DND-41 (cell line): ENCODE results near the gene HEATR3.
A peak's percentile ranks its signal among the peaks of the same experiment; 100 is the strongest.

Source experiments
- ATAC-seq: fragments of 200-7000 bp; cut with Tn5 transposase; 3 replicates; pipeline ENCODE4 v1.9.1; 2021; ENCODE audit warnings: low read depth; ENCODE audit not compliant: insufficient read depth
- DNase-seq: peaks from one replicate; pipeline ENCODE4 v3.0.0-alpha.2; 2020
- H2AFZ ChIP-seq: 2 replicates; pipeline ENCODE4 v1.6.0; 2012; ENCODE audit warnings: low read depth, low read length
- H3K27ac ChIP-seq: 2 replicates; pipeline ENCODE4 v1.5.1; 2012; ENCODE audit warnings: low read length, inconsistent platforms
- H3K27me3 ChIP-seq: fragments of 200-600 bp; sonication (generic); 2 replicates; pipeline ENCODE4 v1.6.0; 2012; ENCODE audit warnings: low read length, mild to moderate bottlenecking, inconsistent platforms; ENCODE audit not compliant: insufficient read depth, poor library complexity
- H3K36me3 ChIP-seq: 2 replicates; pipeline ENCODE4 v1.5.1; 2012; ENCODE audit warnings: low read length, inconsistent platforms; ENCODE audit not compliant: insufficient read depth
- H3K4me1 ChIP-seq: 2 replicates; pipeline ENCODE4 v1.5.1; 2012; ENCODE audit warnings: mild to moderate bottlenecking, low read length; ENCODE audit not compliant: insufficient read depth
- H3K4me2 ChIP-seq: 2 replicates; pipeline ENCODE4 v1.6.0; 2012; ENCODE audit warnings: mild to moderate bottlenecking, moderate library complexity, low read length, inconsistent platforms; ENCODE audit not compliant: insufficient read depth
- H3K4me3 ChIP-seq, 2 experiments: fragments of 200-600 bp in 1 of 2; shearing (Covaris generic) in 1 of 2; 2 replicates each; pipeline ENCODE4 v1.5.1; 2012 to 2016; ENCODE audit warnings: inconsistent platforms in 2 of 2, low read length in 2 of 2, mild to moderate bottlenecking in 2 of 2, low read depth in 1 of 2, moderate library complexity in 1 of 2
- H3K79me2 ChIP-seq: 2 replicates; pipeline ENCODE4 v1.6.0; 2012; ENCODE audit warnings: low read length, inconsistent platforms; ENCODE audit not compliant: insufficient read depth
- H3K9ac ChIP-seq: 2 replicates; pipeline ENCODE4 v1.6.0; 2012; ENCODE audit warnings: low read depth, mild to moderate bottlenecking, inconsistent platforms, low read length, moderate library complexity
- H3K9me3 ChIP-seq: 2 replicates; pipeline ENCODE4 v1.5.1; 2012; ENCODE audit warnings: low read length, moderate library complexity, mild to moderate bottlenecking, inconsistent platforms; ENCODE audit not compliant: insufficient read depth, severe bottlenecking
- H4K20me1 ChIP-seq: 2 replicates; pipeline ENCODE4 v1.6.0; 2012; ENCODE audit warnings: low read length; ENCODE audit not compliant: insufficient read depth
- EZH2 ChIP-seq: IDR thresholded peaks from 3 replicates; pipeline ENCODE4 v1.6.1; 2012; ENCODE audit warnings: borderline replicate concordance, low read depth, mild to moderate bottlenecking, moderate library complexity, low read length, inconsistent platforms; ENCODE audit not compliant: severe bottlenecking
- TF ChIP-seq, protein P1 (sequence below): IDR thresholded peaks from 2 replicates; pipeline ENCODE4 v1.5.1; 2012; ENCODE audit warnings: borderline replicate concordance, low read length, moderate library complexity, mild to moderate bottlenecking; ENCODE audit not compliant: poor library complexity, severe bottlenecking; ENCODE audit errors: extremely low read depth

Gene HEATR3

DNA sequence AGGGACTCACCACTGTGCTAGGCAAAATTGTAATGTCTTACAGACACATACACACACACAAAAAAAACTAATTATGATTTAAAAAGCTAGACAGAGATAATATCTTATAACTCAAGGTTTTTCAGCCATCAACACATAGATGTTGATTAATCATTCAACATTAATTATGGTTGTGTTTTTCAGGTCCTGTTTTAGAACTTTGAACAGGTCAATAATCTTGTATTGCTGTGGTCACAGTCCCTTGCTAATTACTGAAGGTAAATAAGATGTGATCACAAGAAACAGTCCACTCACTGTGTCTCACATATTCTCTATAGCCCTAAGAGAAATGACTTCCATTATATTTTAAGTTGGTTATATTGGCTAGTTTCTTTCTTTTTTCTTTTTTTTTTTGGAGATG is 54.9 kb downstream of the HEATR3 start:
- Histone ChIP-seq H3K4me3 (no peak overlapping the region), H3K9me3 (no peaks in the 10 kb centered on the region), H4K20me1 (no peaks in the 10 kb centered on the region), H3K27me3 (no peaks in the 10 kb centered on the region), H3K27ac (no peak overlapping the region), H2AFZ (no peak overlapping the region), H3K4me2 (no peak overlapping the region), H3K4me1 (no peaks in the 10 kb centered on the region), H3K36me3 (no peaks in the 10 kb centered on the region), H3K79me2 (no peaks in the 10 kb centered on the region), H3K9ac (no peak overlapping the region)
- DNase-seq (no peak), ATAC-seq (no peak)
- no peak for TF ChIP-seq EZH2
- TF ChIP-seq, protein P1, sequence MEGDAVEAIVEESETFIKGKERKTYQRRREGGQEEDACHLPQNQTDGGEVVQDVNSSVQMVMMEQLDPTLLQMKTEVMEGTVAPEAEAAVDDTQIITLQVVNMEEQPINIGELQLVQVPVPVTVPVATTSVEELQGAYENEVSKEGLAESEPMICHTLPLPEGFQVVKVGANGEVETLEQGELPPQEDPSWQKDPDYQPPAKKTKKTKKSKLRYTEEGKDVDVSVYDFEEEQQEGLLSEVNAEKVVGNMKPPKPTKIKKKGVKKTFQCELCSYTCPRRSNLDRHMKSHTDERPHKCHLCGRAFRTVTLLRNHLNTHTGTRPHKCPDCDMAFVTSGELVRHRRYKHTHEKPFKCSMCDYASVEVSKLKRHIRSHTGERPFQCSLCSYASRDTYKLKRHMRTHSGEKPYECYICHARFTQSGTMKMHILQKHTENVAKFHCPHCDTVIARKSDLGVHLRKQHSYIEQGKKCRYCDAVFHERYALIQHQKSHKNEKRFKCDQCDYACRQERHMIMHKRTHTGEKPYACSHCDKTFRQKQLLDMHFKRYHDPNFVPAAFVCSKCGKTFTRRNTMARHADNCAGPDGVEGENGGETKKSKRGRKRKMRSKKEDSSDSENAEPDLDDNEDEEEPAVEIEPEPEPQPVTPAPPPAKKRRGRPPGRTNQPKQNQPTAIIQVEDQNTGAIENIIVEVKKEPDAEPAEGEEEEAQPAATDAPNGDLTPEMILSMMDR = no peak

- Histone ChIP-seq H3K79me2 (no peaks in the 10 kb centered on the region), H3K27ac (no peak overlapping the region), H3K9ac (no peak overlapping the region), H3K4me3 (no peak overlapping the region), H4K20me1 (no peaks in the 10 kb centered on the region), H3K9me3 (no peaks in the 10 kb centered on the region), H2AFZ (no peak overlapping the region), H3K27me3 (no peaks in the 10 kb centered on the region), H3K4me2 (no peak overlapping the region), H3K4me1 (no peaks in the 10 kb centered on the region), H3K36me3 (no peaks in the 10 kb centered on the region)
- ATAC-seq = no peak
- TF ChIP-seq EZH2 = no peak
- TF ChIP-seq, protein P1 = no peak
- DNase-seq = no peak
These were observed 55.5 kb downstream of the HEATR3 start for GRCh38 chr16:50121278-50121677.

- Histone ChIP-seq H3K27me3 (no peaks in the 10 kb centered on the region), H3K9ac (no peak overlapping the region), H3K4me1 (no peaks in the 10 kb centered on the region), H3K4me2 (no peak overlapping the region), H4K20me1 (no peaks in the 10 kb centered on the region), H3K4me3 (no peak overlapping the region), H2AFZ (no peak overlapping the region), H3K79me2 (no peaks in the 10 kb centered on the region), H3K27ac (no peak overlapping the region), H3K9me3 (no peaks in the 10 kb centered on the region), H3K36me3 (no peaks in the 10 kb centered on the region)
- ATAC-seq (peak; percentile 58; the same call in 2 of the 3 replicates), DNase-seq (peak; percentile 31)
- TF ChIP-seq, protein P1 = no peak
- no peak for TF ChIP-seq EZH2
These were observed 56.1 kb downstream of the HEATR3 start for GRCh38 chr16:50121721-50122445.
